Coronary artery (tissue), 2 donors: ENCODE measurements around the gene TIGD4.

ENCODE experiments used
- DNase-seq: peaks from one replicate; pipeline ENCODE4 v3.0.0-alpha.2; 2017; ENCODE audit warnings: low spot score
- H3K27ac ChIP-seq, 2 donors: fragments of 200-600 bp; sonication (generic); one replicate each; pipeline ENCODE4 v1.5.1; 2016 to 2019
- H3K4me3 ChIP-seq: fragments of 200-600 bp; sonication (generic); 2 replicates; pipeline ENCODE4 v1.5.1; 2016; ENCODE audit warnings: mild to moderate bottlenecking, moderate library complexity
- TF ChIP-seq, protein P1 (sequence below): fragments of 200-600 bp; sonication (generic); IDR thresholded peaks from one replicate; pipeline ENCODE4 v1.5.1; 2019; ENCODE audit warnings: antibody characterized with exemption

Gene TIGD4

DNA sequence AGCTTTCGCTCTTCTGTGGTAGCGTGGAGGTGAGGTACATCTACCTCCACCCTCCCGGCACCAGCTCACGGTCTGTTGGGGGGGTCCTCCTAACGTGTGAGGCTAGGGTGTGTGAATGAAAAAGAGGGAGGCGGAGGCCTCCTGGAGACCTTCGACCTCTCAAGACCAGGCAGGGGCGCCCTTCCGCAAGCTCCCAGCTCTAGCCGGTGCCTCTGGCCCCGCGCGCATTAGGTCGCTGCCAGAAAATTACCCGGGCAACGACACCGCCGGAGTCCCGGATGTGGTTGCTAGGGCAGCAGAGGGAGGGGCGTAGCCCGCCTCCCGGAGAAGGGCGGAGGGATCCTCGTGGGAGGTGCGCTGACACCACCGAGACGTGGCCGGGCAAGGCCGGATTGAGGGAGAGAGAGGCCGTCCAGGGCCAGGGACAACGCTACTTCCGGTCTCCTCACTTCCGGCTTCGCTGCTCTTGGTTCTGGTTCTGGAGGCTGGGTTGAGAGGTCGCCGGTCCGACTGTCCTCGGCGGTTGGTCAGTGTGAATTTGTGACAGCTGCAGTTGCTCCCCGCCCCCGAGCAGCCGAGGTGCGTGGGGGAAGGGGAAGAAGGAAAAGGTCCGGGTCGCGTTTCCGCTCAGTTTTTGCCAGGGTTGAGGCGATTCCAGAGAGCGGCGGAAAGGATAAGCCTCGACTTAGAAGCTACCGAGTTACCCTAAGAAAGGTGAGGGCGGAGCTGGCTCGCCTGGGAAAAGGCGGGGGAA, at the start of gene TIGD4, which contains the start of gene ARFIP1:
Gene TIGD4, minus strand, starts transcription at position 218 of the 754 bp plus-strand sequence. CDS start 8,726 bp downstream, outside the sequence.
Gene ARFIP1, plus strand, starts transcription at position 442 of the 754 bp plus-strand sequence. CDS start 49,680 bp downstream, outside the sequence.
- TF ChIP-seq, protein P1, sequence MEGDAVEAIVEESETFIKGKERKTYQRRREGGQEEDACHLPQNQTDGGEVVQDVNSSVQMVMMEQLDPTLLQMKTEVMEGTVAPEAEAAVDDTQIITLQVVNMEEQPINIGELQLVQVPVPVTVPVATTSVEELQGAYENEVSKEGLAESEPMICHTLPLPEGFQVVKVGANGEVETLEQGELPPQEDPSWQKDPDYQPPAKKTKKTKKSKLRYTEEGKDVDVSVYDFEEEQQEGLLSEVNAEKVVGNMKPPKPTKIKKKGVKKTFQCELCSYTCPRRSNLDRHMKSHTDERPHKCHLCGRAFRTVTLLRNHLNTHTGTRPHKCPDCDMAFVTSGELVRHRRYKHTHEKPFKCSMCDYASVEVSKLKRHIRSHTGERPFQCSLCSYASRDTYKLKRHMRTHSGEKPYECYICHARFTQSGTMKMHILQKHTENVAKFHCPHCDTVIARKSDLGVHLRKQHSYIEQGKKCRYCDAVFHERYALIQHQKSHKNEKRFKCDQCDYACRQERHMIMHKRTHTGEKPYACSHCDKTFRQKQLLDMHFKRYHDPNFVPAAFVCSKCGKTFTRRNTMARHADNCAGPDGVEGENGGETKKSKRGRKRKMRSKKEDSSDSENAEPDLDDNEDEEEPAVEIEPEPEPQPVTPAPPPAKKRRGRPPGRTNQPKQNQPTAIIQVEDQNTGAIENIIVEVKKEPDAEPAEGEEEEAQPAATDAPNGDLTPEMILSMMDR = no peak
- peak; percentile 100 for DNase-seq
- Histone ChIP-seq H3K4me3 (peak within 1 kb of the TSS; percentile 98), H3K27ac (peak within 1 kb of the TSS; percentile 81 to 94)

DNA sequence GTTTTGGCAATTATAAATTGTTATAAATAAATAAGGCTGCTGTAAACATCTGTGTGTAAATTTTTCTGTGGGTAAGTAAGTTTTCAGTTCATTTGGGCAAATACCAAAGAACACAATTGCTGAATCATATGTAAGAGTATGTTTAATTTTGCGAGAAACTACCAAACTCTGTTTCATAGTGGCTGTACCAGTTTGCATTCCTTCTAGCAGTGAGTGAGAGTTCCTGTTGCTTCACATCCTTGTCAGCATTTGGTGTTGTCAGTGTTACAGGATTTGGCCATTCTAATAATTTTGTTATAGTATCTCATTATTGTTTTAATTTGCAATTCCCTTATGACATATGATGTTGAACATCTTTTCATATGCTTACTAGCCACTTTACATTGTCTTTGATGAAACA, 48.6 kb upstream of the TIGD4 start:
- H3K27ac ChIP-seq = no peak overlapping the region
- H3K4me3 ChIP-seq = no peak overlapping the region
- TF ChIP-seq, protein P1 = no peak
- DNase-seq = no peak

DNA sequence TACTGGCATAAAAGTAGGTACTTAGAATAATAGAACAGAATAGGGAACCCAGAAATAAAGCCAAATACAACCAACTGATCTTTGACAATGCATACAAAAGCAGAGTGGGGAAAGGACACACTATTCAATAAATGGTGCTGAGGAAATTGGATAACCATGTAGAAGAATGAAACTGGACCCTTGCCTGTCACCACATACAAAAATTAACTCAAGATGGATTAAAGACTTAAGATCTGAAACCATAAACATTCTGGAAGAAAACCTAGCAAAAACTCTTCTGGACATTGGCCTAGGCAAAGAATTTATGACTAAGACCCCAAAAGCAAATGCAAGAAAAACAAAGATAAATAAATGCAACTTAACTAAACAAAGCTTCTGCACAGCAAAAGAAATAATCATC, 45.8 kb upstream of the TIGD4 start:
- TF ChIP-seq, protein P1 = no peak
- Histone ChIP-seq H3K27ac (no peak overlapping the region), H3K4me3 (no peak overlapping the region)
- no peak for DNase-seq

DNA sequence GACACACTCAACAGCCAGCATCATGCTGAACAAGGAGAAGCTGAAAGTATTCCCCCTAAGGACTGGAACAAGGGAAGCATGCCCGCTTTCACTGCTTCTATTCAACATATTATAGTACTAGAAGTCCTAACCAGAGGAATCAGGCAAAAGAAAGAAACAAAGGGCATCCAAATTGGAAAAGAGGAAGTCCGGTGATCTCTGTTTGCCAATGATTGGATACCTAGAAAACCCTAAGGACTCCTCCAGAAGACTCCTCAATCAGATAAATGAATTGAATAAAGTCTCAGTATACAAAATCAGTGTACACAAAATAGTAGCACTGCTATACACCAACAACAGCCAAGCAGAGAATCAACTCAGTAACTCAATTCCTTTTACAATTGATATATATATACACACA, 45.0 kb upstream of the TIGD4 start:
- TF ChIP-seq, protein P1 = no peak
- Histone ChIP-seq H3K27ac (no peak overlapping the region), H3K4me3 (no peak overlapping the region)
- DNase-seq = no peak

DNA sequence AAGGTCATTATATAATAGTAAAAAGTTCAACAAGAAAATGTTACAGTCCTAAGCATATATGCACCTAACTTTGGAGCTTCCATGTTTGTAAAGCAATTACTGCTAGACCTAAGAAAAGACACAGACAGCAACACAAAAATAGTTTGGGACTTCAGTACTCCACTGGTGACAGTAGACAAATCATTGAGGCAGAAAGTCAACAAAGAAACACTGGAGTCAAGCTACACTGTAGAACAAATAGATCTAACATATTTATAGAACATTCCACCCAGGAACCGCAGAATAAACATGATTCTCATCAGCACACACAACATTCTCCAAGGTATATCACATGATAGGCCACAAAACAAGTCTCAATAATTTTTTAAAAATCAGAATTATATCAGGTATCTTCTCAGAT, 42.8 kb upstream of the TIGD4 start:
- DNase-seq = no peak
- TF ChIP-seq, protein P1 = no peak
- no peak overlapping the region for H3K27ac ChIP-seq
- H3K4me3 ChIP-seq = no peak overlapping the region

DNA sequence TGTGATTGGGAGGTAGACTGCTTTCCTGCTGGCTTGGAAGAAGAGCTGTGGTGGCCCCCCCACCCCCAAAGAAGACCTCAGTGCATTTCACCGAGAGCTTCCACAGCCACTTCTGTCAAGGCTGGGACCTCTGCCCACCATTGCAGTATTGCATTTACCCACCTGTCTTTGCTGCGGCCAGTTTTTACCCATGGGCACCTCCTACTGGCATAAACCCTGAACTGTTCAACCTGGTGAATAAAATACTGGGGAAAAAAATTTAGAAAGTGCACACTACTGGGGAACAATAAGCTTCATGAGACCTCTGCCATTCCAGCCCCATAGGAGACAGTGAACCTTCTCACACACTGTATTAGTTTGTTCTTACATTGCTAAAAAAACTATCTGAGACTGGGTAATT, 40.5 kb upstream of the TIGD4 start:
- TF ChIP-seq, protein P1 = no peak
- Histone ChIP-seq H3K27ac (no peak overlapping the region), H3K4me3 (no peak overlapping the region)
- DNase-seq = no peak
